ENCODE measurements around the gene SCGB3A1. TPM values are rescaled to one million over a fixed set of nuclear protein-coding genes. Genes with fewer than 3 reads are reported as not detected.

The SCGB3A1 gene
- total RNA-seq, 1 donor from 2014 or later, result 16.5 TPM

DNA sequence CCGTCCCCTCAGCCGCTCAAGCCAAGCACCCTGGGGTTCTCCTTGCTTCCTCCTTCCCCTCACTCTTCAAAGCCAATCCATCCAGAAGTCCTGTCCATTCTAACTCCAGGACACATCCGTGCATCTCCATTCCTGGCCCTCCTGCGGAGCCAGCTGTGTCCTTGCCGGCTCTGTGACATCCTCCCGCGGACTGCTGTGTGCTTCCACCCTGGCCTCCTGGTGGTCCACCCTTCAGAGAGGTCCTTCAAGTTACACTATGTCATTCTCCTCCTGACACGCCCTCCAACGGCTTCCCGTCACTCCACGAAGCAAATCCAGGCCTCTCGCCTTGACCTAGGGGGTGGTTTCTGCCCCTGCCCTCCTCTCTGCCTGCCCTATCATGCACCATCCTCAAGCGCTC is 13.0 kb upstream of the SCGB3A1 start:
- no peak for DNase-seq

DNA sequence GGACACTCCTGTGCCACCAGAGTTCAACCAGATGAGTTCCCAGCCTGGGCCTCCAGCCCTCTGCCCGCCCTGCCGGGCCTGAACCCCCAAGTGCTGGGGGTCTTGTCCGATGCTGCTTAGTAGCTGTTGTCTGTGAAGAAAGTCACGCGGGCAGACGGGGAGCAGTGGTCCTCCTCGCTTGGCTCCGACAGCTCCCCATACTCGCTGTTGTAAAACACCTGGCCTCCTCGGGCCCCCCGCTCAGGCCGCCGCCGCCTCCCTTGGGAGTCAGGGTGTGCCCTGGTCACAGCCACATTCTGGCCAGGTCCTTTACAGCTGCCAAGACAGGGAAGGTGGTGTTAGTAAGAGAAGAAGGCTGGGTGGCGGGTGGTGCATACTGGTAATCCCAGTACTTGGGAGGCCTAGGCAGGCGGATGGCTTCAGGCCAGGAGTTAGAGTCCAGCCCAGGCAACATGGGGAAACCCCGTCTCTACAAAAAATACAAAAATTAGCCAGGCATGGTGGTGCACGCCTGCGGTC is 11.8 kb upstream of the SCGB3A1 start:
- DNase-seq, result no peak

DNA sequence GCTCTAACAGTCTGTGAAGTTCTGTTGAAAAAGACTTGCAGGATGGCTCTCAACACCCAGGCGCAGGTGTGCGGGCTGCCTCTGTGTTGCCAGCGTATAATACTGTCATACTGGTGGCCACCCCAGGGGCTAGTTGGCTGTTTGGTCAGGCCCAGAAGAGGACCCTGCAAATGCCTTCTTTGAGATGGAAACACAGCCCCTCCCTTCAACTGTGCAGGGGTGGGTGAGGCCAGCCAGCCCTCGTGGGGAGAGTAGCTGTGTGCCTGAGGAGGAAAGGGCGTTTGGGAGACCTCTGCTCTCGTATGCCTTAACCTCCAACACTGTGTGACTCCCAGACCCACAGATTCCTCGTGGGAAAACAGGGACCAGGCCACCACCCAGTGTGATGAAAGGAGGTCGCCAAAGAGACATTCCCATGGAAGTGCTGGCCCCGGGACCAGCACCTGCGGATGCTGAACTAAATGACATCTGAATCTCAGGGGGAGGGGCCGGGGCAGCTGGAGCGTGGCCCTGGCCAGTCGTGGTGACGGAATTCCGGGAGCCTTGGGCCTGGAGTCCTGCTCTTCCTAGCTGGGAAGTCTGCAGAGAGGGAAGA is 11.3 kb upstream of the SCGB3A1 start:
- DNase-seq, result no peak

DNA sequence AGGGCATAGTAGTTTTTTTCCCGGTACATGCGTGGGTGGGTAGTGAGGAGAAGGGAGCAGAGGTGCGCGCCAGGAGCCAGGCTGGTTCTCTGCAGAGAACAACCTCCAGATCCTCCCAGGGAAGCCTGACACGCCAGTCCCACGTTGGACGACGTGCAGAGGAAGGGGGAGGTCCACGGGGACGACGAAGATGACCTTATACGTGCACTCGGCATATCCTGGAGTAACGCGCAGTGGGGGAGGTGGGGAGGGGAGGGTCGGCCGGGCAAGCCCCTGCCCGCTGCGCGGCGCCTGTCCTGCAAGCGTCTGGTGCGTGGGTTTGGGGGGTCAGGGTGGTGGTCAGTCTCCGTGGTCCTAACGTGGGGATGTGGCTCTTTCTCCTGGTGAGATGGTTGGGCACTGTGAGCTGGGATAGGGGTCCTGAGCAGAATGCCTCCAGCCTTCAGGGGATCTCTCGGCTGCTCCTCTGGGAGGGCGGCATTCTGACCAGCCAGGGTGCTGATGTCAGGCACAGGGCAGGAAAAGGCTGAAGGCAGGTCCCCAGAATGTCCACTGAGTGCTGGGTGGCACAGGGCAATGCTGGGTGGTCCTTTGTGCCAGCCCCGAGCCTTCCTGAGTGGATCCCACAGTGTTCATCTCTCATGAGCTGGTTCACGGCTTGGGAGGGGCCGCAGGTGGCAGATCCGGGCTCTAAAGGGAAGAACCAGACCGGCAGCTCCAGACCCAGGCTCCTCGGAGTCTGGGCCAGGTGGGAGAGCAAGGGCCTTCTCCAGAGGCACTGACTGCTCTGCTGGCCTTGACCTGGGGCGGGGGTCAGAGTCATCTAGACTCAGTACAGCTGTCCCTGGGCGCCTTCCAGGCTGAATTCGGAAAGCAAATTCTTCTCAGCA is 10.5 kb upstream of the SCGB3A1 start:
- DNase-seq, result no peak

DNA sequence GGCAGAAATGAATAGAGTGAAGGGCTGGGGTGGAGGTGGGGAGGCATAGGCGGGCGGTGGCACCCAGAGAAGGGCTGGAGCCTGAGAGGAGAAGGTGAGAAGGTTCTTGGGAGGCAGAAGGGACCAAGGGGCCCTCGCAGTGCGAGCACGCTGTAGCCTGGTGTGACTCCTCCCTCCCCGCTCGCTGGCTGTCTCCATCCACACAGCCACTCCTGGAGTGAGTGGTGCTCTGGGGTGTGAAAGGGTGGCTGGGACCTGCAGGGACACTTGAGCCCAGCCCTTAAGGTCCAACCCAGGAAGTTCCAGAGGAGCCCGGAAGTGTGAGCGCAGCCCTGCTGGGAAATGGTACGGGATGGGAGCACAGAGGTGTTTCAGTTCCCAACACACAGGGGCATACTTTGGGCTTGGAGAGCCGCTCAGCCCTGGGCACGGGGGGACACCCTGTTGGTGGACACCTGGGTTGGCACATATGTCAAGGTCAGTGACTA is 9.3 kb upstream of the SCGB3A1 start:
- DNase-seq, result no peak

DNA sequence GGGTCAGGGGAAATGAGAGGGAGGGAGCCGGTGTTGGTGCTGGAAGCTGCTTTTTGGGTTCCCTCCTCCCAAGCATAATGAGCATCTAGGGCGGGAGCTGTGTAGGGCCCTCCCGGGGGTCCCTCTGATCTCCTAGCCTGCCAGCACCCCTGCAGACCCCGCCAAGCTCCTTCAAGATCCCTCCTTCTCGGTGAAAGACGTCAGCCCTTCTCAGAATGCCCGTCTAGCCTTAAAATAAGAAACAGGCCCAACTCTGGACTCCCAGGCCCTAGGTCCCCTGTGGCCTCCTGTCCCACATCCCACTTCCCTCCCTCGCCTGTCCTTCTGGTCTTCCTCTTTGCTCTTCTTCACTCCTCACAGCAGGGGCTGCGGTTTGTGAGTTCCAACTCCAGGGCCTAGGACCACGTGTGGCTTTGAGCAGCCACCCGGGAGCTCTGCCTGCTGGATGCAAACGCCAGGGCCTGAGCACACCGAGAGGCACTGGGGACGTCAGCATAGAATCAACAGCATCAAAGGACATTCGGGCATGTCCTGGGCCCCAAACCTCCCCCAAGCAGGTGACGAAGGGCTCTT is 8.8 kb upstream of the SCGB3A1 start:
- DNase-seq, result no peak

DNA sequence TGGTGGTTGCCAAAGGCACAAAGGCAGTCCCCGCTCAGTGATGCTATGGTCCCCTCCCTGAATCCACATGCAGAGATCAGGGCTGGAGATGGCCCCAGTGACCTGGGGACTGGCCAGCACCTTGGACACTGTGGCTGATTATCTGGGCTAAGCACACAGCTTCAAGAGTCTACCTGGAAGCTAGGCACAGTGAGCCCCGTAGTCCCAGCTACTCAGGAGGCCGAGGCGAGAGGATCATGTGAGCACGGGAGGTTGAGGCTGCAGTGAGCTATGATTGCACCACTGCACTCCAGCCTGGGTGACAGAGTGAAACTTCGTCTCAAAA is 8.3 kb upstream of the SCGB3A1 start:
- no peak for DNase-seq

DNA sequence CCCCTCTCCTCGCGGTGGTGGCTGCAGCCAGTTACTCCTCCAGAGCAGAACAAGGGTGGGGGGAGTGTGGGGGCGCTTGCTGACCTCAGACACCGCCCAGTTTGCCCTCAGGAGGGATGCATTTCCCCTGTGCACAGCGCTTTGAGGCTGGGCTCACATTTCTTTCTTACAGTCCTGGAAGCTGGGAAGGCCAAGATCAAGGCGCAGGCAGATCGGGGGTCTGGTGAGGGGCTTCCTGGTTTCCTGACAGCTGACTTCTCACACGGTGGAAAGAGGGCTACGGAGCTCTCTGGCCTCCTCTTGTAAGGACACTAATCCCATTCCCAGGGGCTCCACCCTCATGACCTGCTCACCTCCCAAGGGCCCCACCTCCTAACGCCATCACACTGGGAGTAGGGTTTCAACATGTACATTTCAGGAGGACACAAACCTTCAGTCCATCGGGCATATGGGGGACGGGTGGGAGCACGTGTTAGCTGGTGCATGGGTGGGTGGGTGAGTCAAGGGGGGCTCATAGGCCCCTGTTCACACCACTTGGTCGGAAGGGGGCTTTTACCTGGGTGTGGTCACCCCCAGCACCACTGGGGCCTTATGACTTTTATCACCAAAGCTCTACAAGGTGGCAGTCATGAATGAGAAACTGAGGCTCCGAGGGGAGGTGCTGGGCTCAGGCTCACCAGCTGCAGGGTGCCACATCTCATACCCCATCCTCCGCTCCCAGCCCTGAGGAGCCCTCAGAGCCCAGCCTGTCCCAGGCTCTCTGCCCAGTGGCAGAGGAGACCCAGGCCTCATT is 7.7 kb upstream of the SCGB3A1 start:
- DNase-seq, result no peak

DNA sequence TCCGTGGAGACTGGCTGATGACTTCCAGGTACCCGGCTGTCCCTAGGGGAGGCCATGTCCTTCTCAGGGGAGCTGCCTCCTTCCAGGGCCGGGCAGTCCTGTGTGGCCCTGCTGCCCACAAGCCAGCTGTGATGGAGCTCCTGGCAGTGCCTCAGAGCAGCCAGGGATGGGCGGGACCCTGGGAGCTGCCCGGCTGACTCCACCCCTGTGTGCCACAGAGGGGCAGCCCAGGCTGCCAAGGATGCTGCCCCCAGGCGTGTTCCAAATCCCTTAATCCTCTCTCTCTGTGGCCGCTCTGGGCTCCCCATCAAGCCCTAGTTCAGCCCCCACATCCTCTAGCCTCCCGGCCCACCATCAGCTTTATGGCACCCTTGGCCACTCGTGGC is 7.0 kb upstream of the SCGB3A1 start:
- no peak for DNase-seq

DNA sequence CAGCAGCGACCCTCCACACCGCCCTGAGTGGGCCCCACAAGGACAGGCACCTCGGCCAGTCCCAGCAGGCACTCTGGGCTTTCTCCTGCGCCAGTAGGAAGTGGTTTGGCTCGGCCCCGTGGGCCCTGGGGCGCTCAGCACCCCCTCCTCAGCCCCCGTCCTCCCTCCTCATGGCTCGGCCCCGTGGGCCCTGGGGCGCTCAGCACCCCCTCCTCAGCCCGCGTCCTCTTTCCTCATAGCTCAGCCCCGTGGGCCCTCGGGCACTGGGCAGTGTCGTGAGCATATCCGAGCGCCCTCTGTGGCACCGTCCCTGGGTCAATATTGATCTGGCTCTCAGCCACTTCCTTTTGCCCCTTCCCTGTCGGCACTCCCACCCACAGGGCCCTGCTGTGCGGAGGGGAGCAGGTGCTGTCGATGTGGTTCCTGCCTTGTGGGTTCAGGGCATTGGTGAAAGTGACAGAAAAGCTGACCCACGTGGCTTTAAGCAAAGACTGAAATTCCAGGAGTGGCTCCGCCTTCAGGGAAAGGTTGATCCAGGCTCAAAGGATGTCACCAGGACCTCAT is 5.5 kb upstream of the SCGB3A1 start:
- no peak for DNase-seq

DNA sequence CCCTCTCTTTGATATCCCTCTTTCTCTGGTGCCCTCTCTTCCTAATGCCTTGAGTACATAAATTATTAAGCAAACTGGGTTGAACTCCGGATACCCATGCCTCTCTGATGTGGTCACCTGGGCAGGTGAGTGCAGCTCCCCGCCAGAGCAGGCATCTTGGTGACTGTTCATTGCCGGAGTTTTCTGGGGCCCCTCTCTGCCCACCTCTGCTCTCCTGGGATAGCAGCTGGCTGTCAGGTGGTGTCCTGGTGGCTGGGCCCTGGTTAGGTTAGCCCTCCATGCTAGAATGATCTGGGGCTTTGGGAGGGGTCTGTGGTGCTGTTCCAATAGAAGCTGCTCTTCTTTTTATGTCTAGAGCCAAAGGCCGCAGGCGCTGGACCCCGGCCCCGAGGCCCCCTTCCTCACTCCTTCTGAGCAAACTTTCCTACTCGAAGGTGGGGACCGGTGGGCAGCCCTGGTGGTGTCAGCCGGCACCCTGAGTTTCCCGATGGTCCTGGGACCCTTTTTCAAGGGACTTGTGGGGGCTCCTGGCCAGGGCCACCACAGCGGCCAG is 4.9 kb upstream of the SCGB3A1 start:
- DNase-seq, result no peak

DNA sequence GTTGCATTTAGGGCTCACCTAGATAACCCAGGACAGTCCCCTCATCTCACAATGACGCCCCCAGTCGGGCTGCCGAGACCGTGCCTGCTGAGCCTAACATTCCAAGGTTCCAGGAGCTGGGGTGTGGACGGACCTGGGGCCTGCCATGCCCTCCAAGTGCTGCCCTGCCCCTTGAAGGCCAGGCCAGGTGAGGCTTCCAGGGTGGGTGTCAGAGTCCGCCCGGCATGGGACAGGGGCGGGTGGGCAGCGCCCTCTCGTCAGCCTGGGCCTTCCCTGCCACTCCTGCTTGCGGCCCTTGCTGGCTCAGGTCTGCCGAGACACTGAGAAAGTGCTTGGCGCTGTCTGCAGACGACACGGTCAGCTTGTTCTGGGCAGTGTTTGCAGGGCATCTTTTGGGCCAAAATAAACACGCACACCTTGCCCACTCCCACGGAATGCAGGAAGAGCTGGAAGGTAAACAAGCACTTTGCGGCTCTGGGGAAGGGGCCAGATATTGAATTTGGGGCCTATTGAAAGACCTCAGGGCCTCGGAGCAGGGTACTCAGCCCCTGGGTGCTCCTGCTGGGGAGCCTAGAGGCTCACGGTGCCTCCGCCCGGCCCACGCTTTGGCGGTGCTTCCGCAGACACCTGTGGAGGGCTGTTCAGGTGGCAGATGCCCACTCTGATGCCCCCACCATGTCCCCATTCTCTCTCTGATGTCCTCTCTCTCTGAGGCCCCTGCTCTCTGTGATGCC is 4.2 kb upstream of the SCGB3A1 start:
- DNase-seq, result no peak

DNA sequence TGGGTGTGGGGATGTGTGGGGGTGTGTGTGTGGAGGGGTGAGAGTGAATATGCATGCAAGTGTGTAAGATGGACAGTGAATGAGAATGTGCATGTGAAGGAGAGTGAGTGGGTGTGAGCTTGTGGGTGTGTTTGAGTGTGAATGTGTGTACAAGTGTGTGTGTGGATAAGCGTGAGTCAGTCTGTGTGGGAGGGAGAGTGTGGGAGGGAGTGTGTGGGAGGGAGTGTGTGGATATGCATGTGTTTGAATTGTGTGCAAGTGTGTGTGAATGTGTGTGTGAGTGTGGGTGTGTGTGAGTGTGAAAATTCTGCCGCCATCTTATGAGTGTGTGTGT is 3.7 kb upstream of the SCGB3A1 start:
- DNase-seq, result no peak

DNA sequence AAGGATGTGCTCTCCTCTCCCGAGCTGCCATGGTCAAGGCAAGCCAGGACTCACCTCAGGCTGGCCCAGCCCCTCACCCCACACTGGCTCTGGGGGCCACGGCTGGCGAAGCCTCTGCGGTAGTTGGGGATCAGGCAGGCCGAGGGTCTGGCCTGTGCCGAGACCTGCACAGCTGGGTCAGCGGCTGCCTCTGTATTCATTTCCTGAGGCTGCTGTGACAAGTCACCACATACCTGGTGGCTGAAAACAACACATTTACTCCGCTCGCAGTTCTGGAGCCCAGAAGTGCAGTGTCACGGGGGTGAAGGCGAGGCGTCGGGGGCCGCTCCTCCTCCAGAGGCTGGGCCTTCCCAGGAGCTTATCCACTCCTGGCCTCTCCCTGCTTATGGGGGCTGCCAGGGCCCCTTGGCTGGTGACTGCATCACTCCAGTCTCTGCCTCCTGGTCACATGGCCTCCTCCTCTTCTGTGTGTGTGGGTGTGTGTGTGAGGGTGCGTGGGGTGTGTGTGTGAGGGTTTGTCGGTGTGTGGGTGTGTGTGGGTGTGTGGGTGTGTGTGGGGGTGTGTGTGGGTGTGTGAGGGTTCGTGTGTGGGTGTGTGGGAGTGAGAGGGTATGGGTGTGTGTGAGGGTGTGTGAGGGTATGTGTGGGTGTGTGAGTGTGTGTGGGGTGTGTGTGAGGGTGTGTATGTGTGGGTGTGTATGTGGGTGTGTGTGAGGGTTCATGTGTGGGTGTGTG is 3.2 kb upstream of the SCGB3A1 start:
- no peak for DNase-seq

DNA sequence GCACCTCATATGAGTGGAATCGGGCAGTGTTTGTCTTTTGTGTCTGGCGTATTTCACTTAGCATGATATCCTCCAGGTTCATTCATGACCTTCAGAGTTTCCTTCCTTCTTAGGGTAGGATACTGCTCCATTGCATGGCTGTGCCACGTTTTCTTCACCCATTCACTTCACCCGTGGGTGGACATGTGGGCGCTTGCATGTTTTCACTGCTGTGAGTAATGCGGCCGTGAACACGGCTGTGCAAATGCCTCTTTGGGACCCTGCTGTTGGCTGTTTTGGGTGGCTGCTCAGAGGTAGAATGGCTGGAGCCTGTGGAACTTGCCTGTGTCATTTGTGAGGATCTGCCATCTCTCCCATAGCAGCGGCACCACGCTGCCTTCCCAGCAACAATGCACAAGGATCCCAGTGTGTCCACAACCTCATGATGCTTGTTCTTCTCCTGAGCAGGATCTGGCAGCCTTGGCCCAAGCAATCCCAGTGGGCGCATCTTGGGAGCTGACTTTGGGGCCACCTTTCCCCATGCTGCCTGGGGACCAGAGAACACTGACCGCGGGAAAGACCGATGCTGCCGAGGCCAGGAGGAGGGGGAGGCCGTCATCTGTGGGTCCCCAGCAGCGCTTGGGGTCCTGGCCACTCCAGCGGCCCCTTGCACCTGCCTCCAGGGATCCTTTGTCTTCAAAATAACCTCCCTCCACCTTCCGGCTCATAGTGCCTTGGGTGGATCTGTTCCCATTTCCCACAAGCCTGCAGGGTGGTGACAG is 2.3 kb upstream of the SCGB3A1 start:
- no peak for DNase-seq

DNA sequence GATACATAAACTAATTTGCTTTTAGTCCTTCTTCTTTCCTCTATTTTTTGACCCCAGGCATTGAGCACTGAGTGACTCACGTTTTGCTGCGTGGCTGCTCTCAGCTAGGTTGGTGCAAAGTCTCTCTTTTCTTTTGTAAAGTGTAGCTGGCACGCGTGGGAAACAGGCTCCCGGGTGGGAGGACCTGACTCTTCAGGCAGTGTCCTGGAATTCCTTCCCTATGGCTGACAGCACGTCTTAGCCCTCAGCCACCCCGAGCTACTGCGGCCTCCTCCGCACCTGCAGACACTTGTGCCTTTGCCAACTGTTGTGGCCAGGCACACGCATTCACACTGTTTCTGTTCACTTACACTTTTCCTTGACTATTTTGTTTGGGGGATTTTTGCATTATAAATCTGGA is 877 bp upstream of the SCGB3A1 start:
- no peak for DNase-seq

DNA sequence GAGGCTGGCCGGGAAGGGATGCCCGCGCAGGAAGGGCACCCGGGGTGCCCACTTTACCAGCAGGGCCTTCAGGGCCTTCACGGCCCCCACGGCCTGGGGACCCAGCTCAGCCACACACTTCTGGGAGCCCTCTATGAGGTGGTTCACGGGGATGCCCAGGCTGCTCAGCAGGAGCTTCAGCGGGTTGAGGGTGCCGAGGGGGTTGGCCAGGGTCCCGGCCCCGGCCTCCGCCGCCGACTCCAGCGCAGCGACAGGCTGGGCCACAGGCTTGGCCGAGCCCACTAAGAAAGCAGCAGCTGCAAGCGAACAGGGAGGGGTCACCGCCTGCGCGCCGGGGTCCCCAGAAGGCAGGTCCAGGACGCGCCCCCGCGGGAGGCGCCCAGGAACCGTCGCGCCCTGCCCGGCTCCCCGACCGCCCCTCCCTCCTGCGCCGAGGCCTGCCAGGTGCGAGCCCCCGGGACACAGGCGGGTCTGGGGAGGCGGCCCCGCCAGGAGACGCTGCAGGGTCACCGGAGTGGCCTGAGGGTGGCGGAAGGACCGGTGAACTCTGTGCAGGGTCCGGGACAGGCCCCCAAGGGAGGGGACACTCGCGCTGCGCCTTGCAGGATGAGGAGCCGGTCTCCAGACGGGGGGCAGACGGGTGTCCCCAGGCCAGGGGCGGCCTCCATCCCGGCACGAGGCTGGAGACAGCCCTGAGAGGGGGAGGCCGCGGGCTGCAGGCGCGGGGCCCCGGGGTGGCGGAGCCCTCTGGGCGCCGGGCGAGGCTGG is 572 bp downstream of the SCGB3A1 start:
- peak; percentile 56 for DNase-seq

DNA sequence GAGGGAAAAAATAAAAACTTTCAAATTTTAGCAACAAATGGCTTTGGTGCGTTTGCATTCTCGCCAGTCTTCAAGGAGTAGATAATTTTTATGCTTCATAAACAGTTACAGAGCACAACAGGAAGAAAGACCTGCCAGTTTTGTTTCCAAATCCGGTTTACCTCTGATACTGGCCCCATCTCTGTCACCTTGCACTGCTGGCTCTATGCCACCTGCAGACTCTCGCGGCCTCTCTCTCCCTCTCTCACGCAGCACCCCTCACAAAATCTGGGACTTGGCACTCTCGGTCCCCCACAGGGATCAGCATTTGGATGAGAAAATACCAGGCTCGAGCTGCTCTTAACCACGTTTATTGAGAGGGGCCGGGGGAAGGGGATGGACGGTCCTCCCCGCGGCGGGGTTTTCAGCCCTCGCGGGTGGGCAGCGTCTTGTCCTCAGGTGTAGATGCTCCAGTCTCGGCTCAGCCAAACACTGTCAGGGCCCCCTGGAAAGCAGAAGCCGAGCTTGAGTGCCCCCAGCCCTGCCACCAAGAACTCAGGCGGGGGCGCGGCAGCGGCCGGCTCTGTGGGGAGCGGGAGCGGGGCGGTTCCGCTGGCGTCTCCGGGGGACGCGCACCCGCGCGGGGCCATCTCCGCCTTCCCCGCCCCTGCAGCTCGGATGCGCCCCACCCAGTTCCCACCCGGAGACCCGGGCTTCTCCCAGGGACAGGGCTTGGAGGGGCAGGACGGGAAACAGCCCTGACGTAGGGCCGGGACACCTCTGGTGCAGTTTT is 1.3 kb downstream of the SCGB3A1 start:
- DNase-seq, result peak; percentile 10

Data from tongue (tissue), 2 donors.